Gastroesophageal sphincter (tissue), 3 donors: ENCODE measurements around the gene AMPD1.

Experiments used
- EP300 ChIP-seq: sonication (generic); formaldehyde crosslinking; IDR thresholded peaks from one replicate; pipeline ENCODE4 v1.6.1; 2017; ENCODE audit warnings: antibody characterized with exemption, mild to moderate bottlenecking
- POLR2A ChIP-seq, 2 donors: fragments of 450-650 bp; IDR thresholded peaks; one replicate each; pipeline ENCODE4 v1.6.1; 2017; ENCODE audit warnings: antibody characterized with exemption in 2 of 2, mild to moderate bottlenecking in 2 of 2, moderate library complexity in 1 of 2
- POLR2AphosphoS5 ChIP-seq: sonication (generic); formaldehyde crosslinking; IDR thresholded peaks from one replicate; pipeline ENCODE4 v1.6.1; 2017; ENCODE audit warnings: antibody characterized with exemption
- TF ChIP-seq, protein P1 (sequence below), 4 experiments: fragments of 200-600 bp in 2 of 4; fragments of 450-650 bp in 2 of 4; sonication (generic) in 1 of 4; IDR thresholded peaks; one replicate each; pipeline ENCODE4 v1.5.1; 2017 to 2019; ENCODE audit warnings: antibody characterized with exemption in 4 of 4, mild to moderate bottlenecking in 2 of 4, moderate library complexity in 2 of 4

DNA sequence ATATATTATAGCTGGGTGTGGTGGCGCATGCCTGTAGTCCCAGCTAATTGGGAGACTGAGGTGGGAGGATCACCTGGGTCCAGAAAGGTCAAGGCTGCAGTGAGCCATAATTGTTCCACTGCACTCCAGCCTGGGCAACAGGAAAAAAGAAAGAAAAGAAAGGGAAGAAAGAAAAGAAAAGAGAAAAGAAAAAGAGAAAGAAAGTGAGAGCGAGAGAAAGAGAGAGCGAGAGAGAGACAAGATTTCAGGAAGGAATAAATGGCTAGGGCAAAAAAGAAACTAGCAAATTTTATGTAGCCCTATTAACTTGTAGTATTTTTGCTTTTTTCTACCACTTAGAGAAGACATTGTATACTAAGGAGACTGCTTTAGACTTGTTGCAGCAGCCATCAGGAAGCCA, 15.0 kb upstream of the AMPD1 start:
- TF ChIP-seq, protein P1, sequence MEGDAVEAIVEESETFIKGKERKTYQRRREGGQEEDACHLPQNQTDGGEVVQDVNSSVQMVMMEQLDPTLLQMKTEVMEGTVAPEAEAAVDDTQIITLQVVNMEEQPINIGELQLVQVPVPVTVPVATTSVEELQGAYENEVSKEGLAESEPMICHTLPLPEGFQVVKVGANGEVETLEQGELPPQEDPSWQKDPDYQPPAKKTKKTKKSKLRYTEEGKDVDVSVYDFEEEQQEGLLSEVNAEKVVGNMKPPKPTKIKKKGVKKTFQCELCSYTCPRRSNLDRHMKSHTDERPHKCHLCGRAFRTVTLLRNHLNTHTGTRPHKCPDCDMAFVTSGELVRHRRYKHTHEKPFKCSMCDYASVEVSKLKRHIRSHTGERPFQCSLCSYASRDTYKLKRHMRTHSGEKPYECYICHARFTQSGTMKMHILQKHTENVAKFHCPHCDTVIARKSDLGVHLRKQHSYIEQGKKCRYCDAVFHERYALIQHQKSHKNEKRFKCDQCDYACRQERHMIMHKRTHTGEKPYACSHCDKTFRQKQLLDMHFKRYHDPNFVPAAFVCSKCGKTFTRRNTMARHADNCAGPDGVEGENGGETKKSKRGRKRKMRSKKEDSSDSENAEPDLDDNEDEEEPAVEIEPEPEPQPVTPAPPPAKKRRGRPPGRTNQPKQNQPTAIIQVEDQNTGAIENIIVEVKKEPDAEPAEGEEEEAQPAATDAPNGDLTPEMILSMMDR (IDR thresholded peaks at IDR 0.05), result no peak
- TF ChIP-seq EP300 (no peak), POLR2A (IDR thresholded peaks at IDR 0.05) (no peak), POLR2AphosphoS5 (no peak)
